Lower leg skin (tissue), 3 donors: ENCODE measurements around the gene TEX26.

Source experiments
- CTCF ChIP-seq, 3 donors: fragments of 450-650 bp; IDR thresholded peaks; one replicate each; pipeline ENCODE4 v1.5.1; 2016; ENCODE audit warnings: antibody characterized with exemption in 3 of 3, mild to moderate bottlenecking in 3 of 3, moderate library complexity in 2 of 3
- POLR2A ChIP-seq, 2 donors: fragments of 450-650 bp; IDR thresholded peaks; one replicate each; pipeline ENCODE4 v1.6.1; 2016 to 2017; ENCODE audit warnings: antibody characterized with exemption in 2 of 2, mild to moderate bottlenecking in 1 of 2, moderate library complexity in 1 of 2

- no peak for TF ChIP-seq CTCF (IDR thresholded peaks at IDR 0.05)
- no peak for TF ChIP-seq POLR2A (IDR thresholded peaks at IDR 0.05)
Observed at GRCh38 chr13:30927595-30927994, 4.9 kb upstream of the TEX26 start.
